Endothelial cell of umbilical vein (primary cell): ENCODE data around the gene CACNB4. TPM values are rescaled to one million over a fixed set of nuclear protein-coding genes. Genes with fewer than 3 reads are reported as not detected.
A peak's percentile ranks its signal among the peaks of the same experiment; 100 is the strongest.

Source experiments
- BruUV-seq: library from RNA; stranded (reverse); fragments of 400-500 nt; replicated peaks from 2 replicates; lab custom pipeline; 2021; lab: Mats Ljungman, UMichigan
- CTCF ChIA-PET: fragments of 300-600, 350-600 bp; sonication (Branson Sonifier 250); formaldehyde crosslinking; loops from one replicate; lab custom pipeline; 2021; ENCODE audit warnings: antibody characterized with exemption, inconsistent platforms; lab: Charles Lee
- POLR2A ChIA-PET: fragments of 300-600, 350-600 bp; sonication (Branson Sonifier 250); formaldehyde crosslinking; loops from one replicate; lab custom pipeline; 2021; ENCODE audit warnings: antibody characterized with exemption, inconsistent platforms; lab: Charles Lee
- DNase-seq: peaks from one replicate; pipeline ENCODE4 v3.0.0-alpha.2; 2011; ENCODE audit warnings: low read depth, low spot score
- FAIRE-seq: peaks from 2 replicates; lab custom pipeline; 2011; peaks lifted over from hg19 to GRCh38; lab: Jason Lieb, UNC
- H2AFZ ChIP-seq: 2 replicates; pipeline ENCODE4 v1.6.0; 2012; ENCODE audit warnings: low read depth, low read length, control low read depth, inconsistent platforms
- H3K27ac ChIP-seq: 2 replicates; pipeline ENCODE4 v1.5.1; 2011; ENCODE audit warnings: low read depth, mild to moderate bottlenecking, control low read depth, low read length, moderate library complexity; ENCODE audit not compliant: insufficient read depth
- H3K27me3 ChIP-seq, 2 experiments: 2 replicates each; pipeline versions ENCODE4 v1.6.0 to v1.6.1; 2011; ENCODE audit warnings: low read length in 2 of 2, mixed read lengths in 1 of 2; ENCODE audit not compliant: control insufficient read depth in 2 of 2, insufficient read depth in 2 of 2
- H3K36me3 ChIP-seq, 2 experiments: 2 replicates in 1 of 2; 3 replicates in 1 of 2; pipeline ENCODE4 v1.5.1; 2011; ENCODE audit warnings: low read length in 2 of 2, mild to moderate bottlenecking in 1 of 2, moderate library complexity in 1 of 2; ENCODE audit not compliant: control insufficient read depth in 2 of 2, insufficient read depth in 2 of 2; ENCODE audit errors: extremely low read depth in 1 of 2
- H3K4me1 ChIP-seq: 3 replicates; pipeline ENCODE4 v1.5.1; 2011; ENCODE audit warnings: mild to moderate bottlenecking, low read length; ENCODE audit not compliant: control insufficient read depth, insufficient read depth; ENCODE audit errors: extremely low read depth
- H3K4me2 ChIP-seq: 2 replicates; pipeline ENCODE4 v1.6.1; 2011; ENCODE audit warnings: low read length, control low read depth, mixed read lengths; ENCODE audit not compliant: insufficient read depth
- H3K4me3 ChIP-seq, 3 experiments: fragments of 200-600 bp in 1 of 3; sonication (generic), shearing (Covaris generic) in 1 of 3; replicated peaks in 1 of 3; 2 replicates each; pipeline ENCODE4 v1.5.1; 2011 to 2016; ENCODE audit warnings: control low read depth in 3 of 3, low read length in 3 of 3, mild to moderate bottlenecking in 2 of 3, inconsistent platforms in 1 of 3, low read depth in 1 of 3, moderate library complexity in 1 of 3; ENCODE audit not compliant: insufficient read depth in 1 of 3
- H3K79me2 ChIP-seq: 2 replicates; pipeline ENCODE4 v1.6.0; 2012; ENCODE audit warnings: low read length, inconsistent platforms; ENCODE audit not compliant: control insufficient read depth, insufficient read depth
- H3K9ac ChIP-seq: replicated peaks from 2 replicates; pipeline ENCODE3; 2011; ENCODE audit warnings: low read length, control low read depth; ENCODE audit not compliant: insufficient read depth; ENCODE audit errors: extremely low read depth
- H3K9me1 ChIP-seq: replicated peaks from 3 replicates; pipeline ENCODE4 v1.6.0; 2011; ENCODE audit warnings: mild to moderate bottlenecking, low read length; ENCODE audit not compliant: control insufficient read depth, insufficient read depth; ENCODE audit errors: extremely low read depth
- H3K9me3 ChIP-seq: replicated peaks from 2 replicates; pipeline ENCODE4 v1.5.1; 2012; ENCODE audit warnings: low read length, inconsistent platforms; ENCODE audit not compliant: control insufficient read depth, insufficient read depth
- H4K20me1 ChIP-seq: replicated peaks from 2 replicates; pipeline ENCODE3; 2011; ENCODE audit warnings: mild to moderate bottlenecking, low read length; ENCODE audit not compliant: control insufficient read depth, insufficient read depth; ENCODE audit errors: extremely low read depth
- CTCF ChIP-seq, 2 donors: IDR thresholded peaks; 1 replicate in 1 of 2; 2 replicates in 1 of 2; pipeline ENCODE4 v1.5.1; 2011; ENCODE audit warnings: low read length in 2 of 2, mild to moderate bottlenecking in 2 of 2, moderate library complexity in 2 of 2, control low read depth in 1 of 2, inconsistent platforms in 1 of 2, low read depth in 1 of 2; ENCODE audit not compliant: insufficient read depth in 1 of 2; ENCODE audit errors: extremely low read depth in 1 of 2
- EZH2 ChIP-seq: IDR thresholded peaks from 2 replicates; pipeline ENCODE4 v1.6.1; 2012; ENCODE audit warnings: borderline replicate concordance, low read depth, mild to moderate bottlenecking, moderate library complexity, low read length, inconsistent platforms; ENCODE audit not compliant: severe bottlenecking
- FOS ChIP-seq: IDR thresholded peaks from 2 replicates; pipeline ENCODE4 v1.6.1; 2011; ENCODE audit warnings: mild to moderate bottlenecking, low read length, moderate library complexity, borderline replicate concordance; ENCODE audit not compliant: insufficient read depth
- GATA2 ChIP-seq: IDR thresholded peaks from 2 replicates; pipeline ENCODE4 v1.7.0; 2011; ENCODE audit warnings: low read depth, mild to moderate bottlenecking, moderate library complexity, mixed read lengths, low read length; ENCODE audit not compliant: insufficient read length, insufficient read depth
- JUN ChIP-seq: IDR thresholded peaks from 2 replicates; pipeline ENCODE4 v1.6.1; 2011; ENCODE audit warnings: borderline replicate concordance, low read depth; ENCODE audit not compliant: insufficient read length, insufficient read depth
- MAX ChIP-seq: IDR thresholded peaks from 2 replicates; pipeline ENCODE4 v1.6.1; 2011; ENCODE audit not compliant: insufficient read depth, insufficient read length
- MYC ChIP-seq: IDR thresholded peaks from one replicate; pipeline ENCODE4 v1.6.1; 2011; ENCODE audit warnings: mild to moderate bottlenecking, low read depth, low read length
- POLR2A ChIP-seq: IDR thresholded peaks from 2 replicates; pipeline ENCODE4 v1.6.1; 2012; ENCODE audit warnings: low read depth, mild to moderate bottlenecking, control low read depth, low read length
- POLR2AphosphoS5 ChIP-seq: IDR thresholded peaks from 2 replicates; pipeline ENCODE4 v1.6.1; 2012; ENCODE audit warnings: low read depth, mild to moderate bottlenecking, control low read depth, low read length, moderate library complexity; ENCODE audit not compliant: insufficient read depth
- dilution Hi-C: fragments of 300-500 bp; cut with MboI; formaldehyde crosslinking; loops from one replicate; pipeline ENCODE4 v1.15.0; 2019; ENCODE audit warnings: low sequenced_read_pairs; ENCODE audit not compliant: extremely low pct_ligation_motif_present
- intact Hi-C: fragments of 100-400 bp; cut with micrococcal nuclease; formaldehyde crosslinking; loops from one replicate; pipeline ENCODE4 v1.10.0; 2022
- polyA plus RNA-seq, 4 experiments: library from polyadenylated mRNA; depleted of rRNA in 3 of 4; stranded (reverse) in 3 of 4; unstranded in 1 of 4; fragments of >200 nt; gene quantifications; 2 replicates each; pipeline versions ENCODE4 v1.2.1 to v1.2.3, GENCODE V29; 2011 to 2012; ENCODE audit warnings: missing spikeins in 1 of 4
- total RNA-seq: library from RNA; stranded (reverse); gene quantifications from 2 replicates; pipeline ENCODE4 v1.2.3, GENCODE V29; 2021

CACNB4 gene
- total and polyA plus RNA-seq, 2 donors (not counting 3 experiments of a cell fraction or from before 2014, with no cell fraction given) = 0.23 to 0.58 TPM

- intact Hi-C loops (loop anchor here (1.0 to 5.0 kb wide), 7 partner anchors 50 to 888 kb away; partner anchors contain the start of genes ARL6IP6 and PRPF40A), dilution Hi-C loops (no loop called here)
- Histone ChIP-seq H3K9me1 (no peaks in the 10 kb centered on the region), H3K9me3 (no peaks in the 10 kb centered on the region), H3K27ac (peak overlapping the region; percentile 89), H4K20me1 (peaks cover 3% of the 10 kb centered on the region), H3K79me2 (peaks cover 43% of the 10 kb centered on the region), H2AFZ (peak overlapping the region; percentile 96), H3K4me2 (peak overlapping the region; percentile 97), H3K36me3 (no peaks in the 10 kb centered on the region), H3K4me1 (peaks cover 33% of the 10 kb centered on the region), H3K4me3 (peak overlapping the region in 1 of 3 experiments; percentile 61), H3K9ac (peak overlapping the region; percentile 97), H3K27me3 (no peaks in the 10 kb centered on the region)
- BruUV-seq = TSS peak; percentile 85
- TF ChIP-seq GATA2 = no peak
- TF ChIP-seq MAX = no peak
- TF ChIP-seq FOS = no peak
- no peak for TF ChIP-seq MYC
- TF ChIP-seq EZH2 = no peak
- no peak for TF ChIP-seq JUN
- TF ChIP-seq POLR2A = no peak
- TF ChIP-seq CTCF (IDR thresholded peaks at IDR 0.05; ENCODE audit: extremely low read depth in 1 of 2, insufficient read depth in 1 of 2, low read depth in 1 of 2, low read length in 2 of 2) = no peak
- TF ChIP-seq POLR2AphosphoS5 = no peak
- POLR2A ChIA-PET = no interaction called here
- FAIRE-seq (no peak), DNase-seq (no peak)
- CTCF ChIA-PET = interaction anchor here (1.0 to 1.5 kb wide), 3 partner anchors 12 to 63 kb away, joined by 3 to 10 read pairs (median 6); no protein-coding TSS in a partner anchor
Measured at GRCh38 chr2:151828890-151829324, 269.9 kb downstream of the CACNB4 start.
